HEK293 (cell line): ENCODE measurements around the gene FRMD4A.

Source experiments
- CTCF ChIA-PET: fragments of 350-600 bp; formaldehyde crosslinking; extraction: SDS; loops from one replicate; lab custom pipeline; 2021; ENCODE audit warnings: antibody characterized with exemption; lab: Yijun Ruan, JAX
- POLR2A ChIA-PET: fragments of 300-600 bp; formaldehyde crosslinking; extraction: SDS; loops from one replicate; lab custom pipeline; 2020; ENCODE audit warnings: antibody characterized with exemption, inconsistent platforms; lab: Yijun Ruan, JAX
- H3K27ac ChIP-seq: fragments of 200-500 bp; sonication (Bioruptor generic); 2 replicates; pipeline ENCODE4 v1.5.1; 2014; ENCODE audit warnings: low read depth, low read length, control low read depth, inconsistent platforms; ENCODE audit errors: extremely low read depth
- H3K36me3 ChIP-seq, 2 experiments: fragments of 200-500 bp in 1 of 2; sonication (Bioruptor generic) in 1 of 2; 1 replicate in 1 of 2; 2 replicates in 1 of 2; pipeline ENCODE4 v1.5.1; 2014 to 2017; ENCODE audit warnings: inconsistent platforms in 2 of 2, low read length in 2 of 2; ENCODE audit not compliant: control insufficient read depth in 2 of 2, insufficient read depth in 1 of 2
- H3K4me1 ChIP-seq: fragments of 200-500 bp; sonication (Bioruptor generic); 2 replicates; pipeline ENCODE4 v1.5.1; 2014; ENCODE audit warnings: mild to moderate bottlenecking, low read length, inconsistent platforms; ENCODE audit not compliant: control insufficient read depth, insufficient read depth
- H3K4me3 ChIP-seq: 2 replicates; pipeline ENCODE4 v1.5.1; 2011; ENCODE audit warnings: low read depth, mild to moderate bottlenecking, control low read depth, low read length, moderate library complexity
- H3K9me3 ChIP-seq: fragments of 200-500 bp; sonication (Bioruptor generic); 2 replicates; pipeline ENCODE4 v1.5.1; 2014; ENCODE audit warnings: low read depth, low read length, inconsistent platforms; ENCODE audit not compliant: control insufficient read depth, insufficient read depth
- GLI2 ChIP-seq: fragments of 450-650 bp; formaldehyde crosslinking; IDR thresholded peaks from 2 replicates; pipeline ENCODE4; 2017; ENCODE audit warnings: missing biosample characterization, missing genetic modification characterization, low read depth, borderline replicate concordance
- OSR2 ChIP-seq: fragments of 450-650 bp; formaldehyde crosslinking; IDR thresholded peaks from 2 replicates; pipeline ENCODE4 v1.5.1; 2016; ENCODE audit warnings: missing biosample characterization, missing genetic modification characterization
- ZBTB7A ChIP-seq: fragments of 450-650 bp; formaldehyde crosslinking; IDR thresholded peaks from 2 replicates; pipeline ENCODE4 v1.5.1; 2016; ENCODE audit warnings: low read depth, missing biosample characterization, missing genetic modification characterization
- ZNF146 ChIP-seq: fragments of 450-650 bp; formaldehyde crosslinking; IDR thresholded peaks from 2 replicates; pipeline ENCODE4 v1.5.1; 2016; ENCODE audit warnings: missing biosample characterization, missing genetic modification characterization
- ZNF214 ChIP-seq: fragments of 450-650 bp; formaldehyde crosslinking; IDR thresholded peaks from 2 replicates; pipeline ENCODE4 v1.5.1; 2017; ENCODE audit warnings: missing biosample characterization, mild to moderate bottlenecking, missing genetic modification characterization, borderline replicate concordance
- ZNF223 ChIP-seq: fragments of 450-650 bp; formaldehyde crosslinking; IDR thresholded peaks from 2 replicates; pipeline ENCODE4 v1.5.1; 2016; ENCODE audit warnings: missing biosample characterization, missing genetic modification characterization
- ZNF239 ChIP-seq: fragments of 450-650 bp; formaldehyde crosslinking; IDR thresholded peaks from 2 replicates; pipeline ENCODE4 v1.5.1; 2016; ENCODE audit warnings: missing biosample characterization, missing genetic modification characterization
- ZNF274 ChIP-seq, 2 experiments: fragments of 200-500 bp in 1 of 2; fragments of 450-650 bp in 1 of 2; sonication (Bioruptor generic) in 1 of 2; formaldehyde crosslinking in 1 of 2; IDR thresholded peaks; 2 replicates each; pipeline versions ENCODE4 v1.5.1 to v1.6.1; 2014 to 2016; ENCODE audit warnings: borderline replicate concordance in 1 of 2, inconsistent platforms in 1 of 2, low read length in 1 of 2, missing biosample characterization in 1 of 2, missing genetic modification characterization in 1 of 2
- ZNF37A ChIP-seq: fragments of 450-650 bp; IDR thresholded peaks from 2 replicates; pipeline ENCODE4 v1.5.1; 2018; ENCODE audit warnings: missing biosample characterization, missing genetic modification characterization
- ZNF416 ChIP-seq: fragments of 450-650 bp; formaldehyde crosslinking; IDR thresholded peaks from 2 replicates; pipeline ENCODE4 v1.5.1; 2016; ENCODE audit warnings: missing biosample characterization, missing genetic modification characterization
- ZNF423 ChIP-seq: fragments of 450-650 bp; formaldehyde crosslinking; IDR thresholded peaks from 2 replicates; pipeline ENCODE4 v1.5.1; 2016; ENCODE audit warnings: missing biosample characterization, missing genetic modification characterization
- ZNF518A ChIP-seq: fragments of 450-650 bp; formaldehyde crosslinking; conservative IDR thresholded peaks from 2 replicates; pipeline ENCODE4 v1.5.1; 2016; ENCODE audit warnings: low read depth, missing biosample characterization, missing genetic modification characterization
- ZNF701 ChIP-seq: fragments of 450-650 bp; formaldehyde crosslinking; IDR thresholded peaks from 2 replicates; pipeline ENCODE4 v1.5.1; 2016; ENCODE audit warnings: missing biosample characterization, missing genetic modification characterization
- ZNF707 ChIP-seq: fragments of 450-650 bp; formaldehyde crosslinking; IDR thresholded peaks from 2 replicates; pipeline ENCODE4 v1.5.1; 2016; ENCODE audit warnings: missing biosample characterization, missing genetic modification characterization
- ZNF792 ChIP-seq: fragments of 450-650 bp; formaldehyde crosslinking; IDR thresholded peaks from 2 replicates; pipeline ENCODE4 v1.5.1; 2016; ENCODE audit warnings: missing biosample characterization, missing genetic modification characterization
- TF ChIP-seq, protein P1 (sequence below): fragments of 450-650 bp; formaldehyde crosslinking; IDR thresholded peaks from 2 replicates; pipeline ENCODE4 v1.5.1; 2016; ENCODE audit warnings: missing biosample characterization, missing genetic modification characterization, low read depth
- TF ChIP-seq, protein P2 (sequence below): fragments of 450-650 bp; formaldehyde crosslinking; IDR thresholded peaks from 2 replicates; pipeline ENCODE4 v1.5.1; 2016; ENCODE audit warnings: missing biosample characterization, missing genetic modification characterization

Gene FRMD4A

GRCh38 chr10:13728898-13729535 lies 601.7 kb downstream of the FRMD4A start:
- TF ChIP-seq, protein P1, sequence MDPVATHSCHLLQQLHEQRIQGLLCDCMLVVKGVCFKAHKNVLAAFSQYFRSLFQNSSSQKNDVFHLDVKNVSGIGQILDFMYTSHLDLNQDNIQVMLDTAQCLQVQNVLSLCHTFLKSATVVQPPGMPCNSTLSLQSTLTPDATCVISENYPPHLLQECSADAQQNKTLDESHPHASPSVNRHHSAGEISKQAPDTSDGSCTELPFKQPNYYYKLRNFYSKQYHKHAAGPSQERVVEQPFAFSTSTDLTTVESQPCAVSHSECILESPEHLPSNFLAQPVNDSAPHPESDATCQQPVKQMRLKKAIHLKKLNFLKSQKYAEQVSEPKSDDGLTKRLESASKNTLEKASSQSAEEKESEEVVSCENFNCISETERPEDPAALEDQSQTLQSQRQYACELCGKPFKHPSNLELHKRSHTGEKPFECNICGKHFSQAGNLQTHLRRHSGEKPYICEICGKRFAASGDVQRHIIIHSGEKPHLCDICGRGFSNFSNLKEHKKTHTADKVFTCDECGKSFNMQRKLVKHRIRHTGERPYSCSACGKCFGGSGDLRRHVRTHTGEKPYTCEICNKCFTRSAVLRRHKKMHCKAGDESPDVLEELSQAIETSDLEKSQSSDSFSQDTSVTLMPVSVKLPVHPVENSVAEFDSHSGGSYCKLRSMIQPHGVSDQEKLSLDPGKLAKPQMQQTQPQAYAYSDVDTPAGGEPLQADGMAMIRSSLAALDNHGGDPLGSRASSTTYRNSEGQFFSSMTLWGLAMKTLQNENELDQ (tag by site-specific recombination) = no peak
- TF ChIP-seq ZNF214 (tag by site-specific recombination) = no peak
- no peak for TF ChIP-seq ZNF223
- no peak for TF ChIP-seq ZNF792 (tag by site-specific recombination)
- no peak for TF ChIP-seq ZNF518A (tag by site-specific recombination)
- no peak for TF ChIP-seq ZNF423 (tag by site-specific recombination)
- no peak for TF ChIP-seq ZBTB7A (tag by site-specific recombination)
- TF ChIP-seq ZNF146 = no peak
- no peak for TF ChIP-seq ZNF239 (tag by site-specific recombination)
- TF ChIP-seq, protein P2, sequence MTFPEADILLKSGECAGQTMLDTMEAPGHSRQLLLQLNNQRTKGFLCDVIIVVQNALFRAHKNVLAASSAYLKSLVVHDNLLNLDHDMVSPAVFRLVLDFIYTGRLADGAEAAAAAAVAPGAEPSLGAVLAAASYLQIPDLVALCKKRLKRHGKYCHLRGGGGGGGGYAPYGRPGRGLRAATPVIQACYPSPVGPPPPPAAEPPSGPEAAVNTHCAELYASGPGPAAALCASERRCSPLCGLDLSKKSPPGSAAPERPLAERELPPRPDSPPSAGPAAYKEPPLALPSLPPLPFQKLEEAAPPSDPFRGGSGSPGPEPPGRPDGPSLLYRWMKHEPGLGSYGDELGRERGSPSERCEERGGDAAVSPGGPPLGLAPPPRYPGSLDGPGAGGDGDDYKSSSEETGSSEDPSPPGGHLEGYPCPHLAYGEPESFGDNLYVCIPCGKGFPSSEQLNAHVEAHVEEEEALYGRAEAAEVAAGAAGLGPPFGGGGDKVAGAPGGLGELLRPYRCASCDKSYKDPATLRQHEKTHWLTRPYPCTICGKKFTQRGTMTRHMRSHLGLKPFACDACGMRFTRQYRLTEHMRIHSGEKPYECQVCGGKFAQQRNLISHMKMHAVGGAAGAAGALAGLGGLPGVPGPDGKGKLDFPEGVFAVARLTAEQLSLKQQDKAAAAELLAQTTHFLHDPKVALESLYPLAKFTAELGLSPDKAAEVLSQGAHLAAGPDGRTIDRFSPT = no peak
- no peak for TF ChIP-seq GLI2 (tag by site-specific recombination)
- TF ChIP-seq ZNF707 = no peak
- TF ChIP-seq ZNF274 (IDR thresholded peaks at IDR 0.05; ENCODE audit: low read length) = no peak
- TF ChIP-seq ZNF274 (tag by site-specific recombination; IDR thresholded peaks at IDR 0.05; ENCODE audit: borderline replicate concordance) = no peak
- TF ChIP-seq ZNF416 (tag by site-specific recombination) = no peak
- TF ChIP-seq ZNF701 (tag by site-specific recombination) = no peak
- POLR2A ChIA-PET = no interaction called here
- CTCF ChIA-PET = no interaction called here
- H3K36me3 ChIP-seq = no peaks in the 10 kb centered on the region
- no peak overlapping the region for H3K27ac ChIP-seq
- no peaks in the 10 kb centered on the region for H3K9me3 ChIP-seq
- H3K4me1 ChIP-seq = no peaks in the 10 kb centered on the region
- no peak overlapping the region for H3K4me3 ChIP-seq

DNA sequence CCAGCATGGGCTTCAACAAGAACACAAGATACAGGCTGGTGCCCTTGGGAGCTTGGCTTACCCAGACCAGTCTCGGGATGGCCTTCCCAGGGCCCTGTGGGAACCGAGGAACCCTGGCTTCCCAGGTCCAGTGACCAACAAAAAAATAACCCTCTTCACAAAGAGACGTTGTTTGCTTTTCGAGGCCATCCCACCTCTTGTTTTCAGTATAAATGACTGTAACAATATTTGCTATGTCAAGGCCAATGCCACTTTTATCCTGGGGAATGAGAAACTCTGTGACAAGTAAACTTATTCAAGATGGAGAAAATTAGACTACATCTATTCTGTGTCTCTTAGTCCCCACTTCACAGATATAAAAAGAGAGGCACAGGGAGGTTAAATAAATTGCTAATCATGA lies 605.1 kb downstream of the FRMD4A start:
- no peaks in the 10 kb centered on the region for H3K4me1 ChIP-seq
- POLR2A ChIA-PET = no interaction called here
- no peaks in the 10 kb centered on the region for H3K9me3 ChIP-seq
- H3K36me3 ChIP-seq = no peaks in the 10 kb centered on the region
- CTCF ChIA-PET = interaction anchor here (0.6 kb wide), 1 partner anchor 68 kb away, joined by 3 read pairs; no protein-coding TSS in a partner anchor
- TF ChIP-seq OSR2 (tag by site-specific recombination) = no peak
- no peak for TF ChIP-seq ZNF37A (tag by site-specific recombination)
- H3K27ac ChIP-seq = no peak overlapping the region
- H3K4me3 ChIP-seq = no peak overlapping the region
